HG02938 (cell line): Measurements from ENCODE around the gene NRM.
"Not testable (repeated sequence)": the region's sequence is repeated elsewhere in the genome, so short reads cannot be mapped to it uniquely, and the experiment has no call there.

ENCODE experiments used
- ATAC-seq: cut with Tn5 transposase; IDR thresholded peaks from one replicate; pipeline ENCODE4 v1.9.1; 2021; ENCODE audit warnings: mild to moderate bottlenecking, moderate library complexity; ENCODE audit not compliant: unreplicated experiment

Gene NRM

DNA sequence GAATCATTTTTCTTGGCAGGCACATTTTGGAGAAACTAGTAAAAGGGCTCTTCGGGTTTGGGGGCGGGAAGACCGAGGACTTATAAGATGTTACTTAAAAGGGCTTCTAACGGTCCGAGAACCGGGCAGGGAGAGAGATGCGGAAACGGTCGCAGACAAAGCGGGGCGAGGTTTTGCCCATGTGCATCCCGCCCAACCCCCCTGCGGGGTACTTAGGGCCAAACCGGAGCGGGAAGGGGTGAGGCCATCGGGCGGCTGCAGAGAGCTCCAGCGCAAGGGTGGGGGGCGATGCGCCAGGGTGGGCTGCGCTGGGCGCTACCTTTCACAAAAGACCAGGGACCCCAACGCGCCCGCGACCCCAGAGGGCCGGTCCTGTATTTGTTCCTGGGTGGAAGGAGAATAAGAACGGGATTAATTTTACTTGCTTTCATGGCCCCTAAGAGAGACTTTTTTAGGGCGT, 30.0 kb upstream of the NRM start:
- ATAC-seq, result no peak

DNA sequence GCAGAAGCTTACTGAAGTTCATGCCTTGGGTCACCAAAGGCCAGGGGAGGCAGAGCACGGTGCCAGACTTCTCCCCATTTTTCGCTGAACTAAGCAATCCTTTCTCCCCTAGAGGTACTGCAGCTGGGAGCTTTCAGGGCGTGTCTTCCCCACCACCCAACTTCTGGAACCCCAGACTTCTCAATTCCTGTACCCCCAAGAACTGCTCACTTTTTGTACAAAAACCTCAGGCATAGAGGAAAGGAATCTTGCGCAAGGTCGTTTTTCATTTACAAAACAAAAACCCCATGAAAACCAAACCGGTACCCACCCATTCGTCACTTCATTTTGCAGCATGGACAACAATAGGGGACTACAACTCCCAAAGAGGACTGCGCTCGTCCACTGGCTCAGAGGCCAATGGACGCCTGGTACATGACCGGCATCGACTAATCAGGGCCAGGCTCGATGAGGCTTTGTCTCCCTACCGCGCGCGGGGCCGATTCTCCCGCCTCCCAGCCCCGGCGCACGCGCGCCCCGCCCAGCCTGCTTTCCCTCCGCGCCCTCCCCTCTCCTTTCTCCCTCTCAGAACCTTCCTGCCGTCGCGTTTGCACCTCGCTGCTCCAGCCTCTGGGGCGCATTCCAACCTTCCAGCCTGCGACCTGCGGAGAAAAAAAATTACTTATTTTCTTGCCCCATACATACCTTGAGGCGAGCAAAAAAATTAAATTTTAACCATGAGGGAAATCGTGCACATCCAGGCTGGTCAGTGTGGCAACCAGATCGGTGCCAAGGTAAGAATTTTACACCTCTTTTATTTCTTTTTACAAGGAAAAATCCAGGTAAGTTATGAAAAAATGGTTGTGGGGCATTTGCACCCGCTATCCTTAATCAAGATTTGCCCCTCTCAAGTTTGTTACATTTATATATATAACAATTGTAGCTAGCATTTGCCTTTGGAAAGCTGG, 29.3 kb upstream of the NRM start, which contains the start of gene TUBB:
TUBB (plus strand) TSS at position 562 of the 947 bp plus-strand sequence; CDS start at position 717, 155 bp downstream.
- ATAC-seq, result peak; percentile 35

DNA sequence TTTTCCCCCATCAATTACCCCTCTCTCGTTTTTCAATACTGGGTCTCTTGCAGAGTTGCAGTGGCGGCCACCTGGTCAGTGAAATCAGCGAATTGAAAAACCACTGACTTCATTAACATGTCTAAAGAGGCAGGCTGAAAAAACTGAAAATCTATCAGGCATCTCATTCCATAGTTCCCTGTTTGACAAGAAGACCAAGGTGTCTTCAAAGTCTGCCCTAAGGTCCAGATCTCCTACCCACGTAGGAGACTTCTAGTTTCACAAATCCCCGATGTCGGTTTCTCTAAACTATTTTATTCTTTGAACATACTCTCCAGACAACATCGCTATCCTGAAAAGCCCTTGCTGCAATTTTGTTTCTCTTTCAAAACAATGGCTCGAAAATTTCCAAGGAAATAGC, 28.6 kb upstream of the NRM start:
- ATAC-seq, result no peak

DNA sequence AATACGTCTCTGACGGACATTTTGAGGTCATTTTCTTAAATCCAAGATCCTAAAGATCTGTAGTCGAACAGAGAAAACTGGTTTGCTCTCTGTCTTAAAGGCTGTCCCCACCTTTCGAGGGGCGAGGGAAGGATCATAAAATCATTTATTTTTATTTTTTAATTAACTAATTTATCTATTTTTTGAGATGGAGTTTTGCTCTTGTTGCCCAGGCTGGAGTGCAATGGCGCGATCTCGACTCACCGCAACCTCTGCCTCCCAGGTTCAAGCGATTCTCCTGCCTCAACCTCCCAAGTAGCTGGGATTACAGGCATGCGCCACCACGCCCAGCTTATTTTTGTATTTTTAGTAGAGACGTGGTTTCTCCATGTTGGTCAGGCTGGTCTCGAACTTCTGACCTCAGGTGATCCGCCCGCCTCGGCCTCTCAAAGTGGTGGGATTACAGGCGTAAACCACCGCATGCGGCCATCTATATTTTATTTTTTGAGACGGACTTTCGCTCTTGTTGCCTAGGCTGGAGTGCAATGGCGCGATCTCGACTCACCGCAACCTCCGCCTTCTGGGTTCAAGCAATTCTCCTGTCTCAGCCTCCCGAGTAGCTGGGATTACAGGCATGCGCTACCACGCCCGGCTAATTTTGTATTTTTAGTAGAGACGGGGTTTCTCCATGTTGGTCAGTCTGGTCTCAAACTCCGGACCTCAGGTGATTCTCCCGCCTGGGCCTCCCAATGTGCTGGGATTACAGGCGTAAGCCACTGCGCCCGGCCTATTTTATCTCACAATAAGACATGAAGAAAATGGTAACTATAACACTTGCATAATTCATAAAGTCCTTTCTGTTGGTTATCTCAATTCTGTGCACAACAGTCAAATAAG, 27.3 kb upstream of the NRM start:
- not testable (repeated sequence) for ATAC-seq

DNA sequence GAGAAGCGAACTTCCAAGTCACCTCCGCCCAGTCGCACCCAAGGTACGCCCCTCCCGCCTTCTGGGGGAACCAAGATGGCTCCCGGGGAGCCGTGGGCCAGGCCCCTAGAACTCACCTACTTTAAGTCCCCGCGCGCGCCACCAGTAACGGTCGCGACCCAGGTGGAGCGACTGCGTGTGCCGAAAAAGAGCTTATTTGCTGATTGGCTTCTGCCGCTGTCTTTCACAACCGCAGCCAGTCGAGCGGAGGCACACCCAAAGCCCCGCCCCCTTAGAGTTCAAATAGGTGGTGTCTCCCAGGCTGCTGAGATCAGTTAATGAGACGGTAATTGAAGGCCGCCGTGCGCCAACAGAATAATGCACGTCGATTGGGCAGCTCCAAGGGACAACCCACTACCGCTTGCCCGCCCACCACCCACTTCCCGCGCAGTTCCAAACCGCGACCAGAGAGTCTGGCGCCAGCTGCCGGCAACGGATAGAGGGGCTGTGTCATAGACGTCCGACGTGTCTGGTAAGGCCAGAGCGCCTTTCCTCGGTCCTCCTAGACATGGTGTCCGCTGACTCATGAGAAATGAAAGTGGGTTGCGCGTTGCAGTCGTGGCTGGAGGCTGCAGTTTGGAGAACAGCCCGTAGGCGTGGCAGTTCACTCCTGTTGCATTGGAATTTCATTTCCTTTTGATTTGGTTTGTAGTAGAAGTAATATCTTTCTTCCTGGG, 26.5 kb upstream of the NRM start, which contains the start of gene MDC1:
MDC1 (minus strand) TSS at position 153 of the 716 bp plus-strand sequence. CDS start 2,106 bp downstream, outside the sequence.
- peak; percentile 73 for ATAC-seq

DNA sequence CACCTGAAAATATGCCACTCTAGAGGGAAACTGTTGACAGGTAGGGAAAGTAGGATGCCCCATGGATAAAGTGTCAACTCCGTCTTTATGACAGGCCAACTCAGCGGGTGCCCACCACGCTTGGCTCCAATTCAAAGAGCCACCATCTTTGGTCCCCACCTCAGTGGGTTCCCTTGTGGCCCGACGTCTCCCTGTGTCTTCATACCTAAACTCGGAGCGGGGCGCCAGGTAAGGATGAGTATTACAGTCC, 26.0 kb upstream of the NRM start:
- no peak for ATAC-seq

DNA sequence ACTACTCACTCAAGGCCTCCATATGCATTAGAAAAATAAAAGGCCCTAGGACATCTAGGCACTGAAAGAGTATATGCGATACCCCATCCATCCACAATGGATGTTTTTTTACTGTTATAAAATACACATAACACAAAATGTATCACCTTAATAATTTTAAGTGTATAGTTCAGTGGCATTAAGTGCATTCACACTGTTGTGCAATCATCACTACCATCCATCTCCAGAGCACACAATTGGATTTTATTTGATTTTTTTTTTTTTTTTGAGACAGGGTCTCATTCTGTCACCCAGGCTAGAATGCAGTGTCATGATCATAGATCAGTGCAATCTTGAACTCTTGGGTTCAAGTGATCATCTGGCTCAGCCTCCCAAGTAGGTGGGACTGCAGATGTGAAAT, 23.5 kb upstream of the NRM start:
- no peak for ATAC-seq

DNA sequence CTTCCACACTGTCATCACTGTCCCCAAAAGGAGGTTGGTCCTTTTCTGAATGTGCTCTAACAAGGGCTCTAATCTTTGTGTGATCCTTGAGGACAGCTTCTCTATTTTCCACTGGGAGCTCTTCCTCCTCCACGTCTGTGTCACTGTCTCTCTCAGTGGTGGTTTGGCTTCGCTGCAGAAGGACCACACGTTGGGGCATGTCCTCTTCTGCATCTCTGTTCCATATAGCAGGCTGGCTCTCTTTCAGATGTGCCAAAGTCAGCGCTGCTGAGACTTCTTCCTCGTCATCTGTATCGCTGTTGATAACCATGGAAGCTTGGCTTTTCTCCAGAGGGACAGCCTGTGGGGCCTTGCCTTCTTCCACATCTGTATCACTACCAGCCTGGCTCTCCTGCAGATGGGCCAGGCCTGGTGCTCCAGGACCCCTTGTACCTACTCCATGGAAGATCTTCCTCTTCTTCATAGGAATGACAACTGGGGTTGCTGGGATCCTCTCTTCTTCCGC, 21.7 kb upstream of the NRM start:
- no peak for ATAC-seq

DNA sequence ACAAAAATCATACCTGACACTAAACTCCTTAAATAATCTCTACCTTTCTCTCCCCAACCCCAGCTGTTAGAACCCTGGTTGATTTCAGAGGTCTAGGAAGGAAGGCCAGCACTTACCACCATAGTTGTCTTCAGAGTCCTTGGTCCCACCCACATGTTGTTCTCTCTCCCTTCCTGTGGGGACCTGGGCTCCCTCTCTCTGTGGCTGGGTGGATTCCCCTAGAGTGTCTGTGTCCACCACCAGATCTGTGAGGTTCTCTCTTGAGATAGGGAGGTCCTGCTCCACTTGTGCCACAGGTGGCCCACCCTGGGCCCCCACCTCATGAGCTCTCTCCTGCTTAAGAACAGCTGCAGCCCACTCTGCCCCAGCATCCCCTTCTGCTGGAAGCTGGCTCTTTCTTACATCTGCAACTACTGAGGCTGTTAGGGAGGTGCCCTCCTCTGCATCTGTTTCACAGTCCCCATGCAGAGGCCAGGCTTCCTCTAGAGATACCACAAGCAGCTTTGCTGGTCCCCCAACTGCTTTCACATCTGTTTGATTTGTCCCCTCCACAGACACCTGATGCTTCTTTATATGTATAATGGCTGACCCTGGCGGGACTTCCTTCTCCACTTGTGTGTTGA, 21.1 kb upstream of the NRM start:
- no peak for ATAC-seq

DNA sequence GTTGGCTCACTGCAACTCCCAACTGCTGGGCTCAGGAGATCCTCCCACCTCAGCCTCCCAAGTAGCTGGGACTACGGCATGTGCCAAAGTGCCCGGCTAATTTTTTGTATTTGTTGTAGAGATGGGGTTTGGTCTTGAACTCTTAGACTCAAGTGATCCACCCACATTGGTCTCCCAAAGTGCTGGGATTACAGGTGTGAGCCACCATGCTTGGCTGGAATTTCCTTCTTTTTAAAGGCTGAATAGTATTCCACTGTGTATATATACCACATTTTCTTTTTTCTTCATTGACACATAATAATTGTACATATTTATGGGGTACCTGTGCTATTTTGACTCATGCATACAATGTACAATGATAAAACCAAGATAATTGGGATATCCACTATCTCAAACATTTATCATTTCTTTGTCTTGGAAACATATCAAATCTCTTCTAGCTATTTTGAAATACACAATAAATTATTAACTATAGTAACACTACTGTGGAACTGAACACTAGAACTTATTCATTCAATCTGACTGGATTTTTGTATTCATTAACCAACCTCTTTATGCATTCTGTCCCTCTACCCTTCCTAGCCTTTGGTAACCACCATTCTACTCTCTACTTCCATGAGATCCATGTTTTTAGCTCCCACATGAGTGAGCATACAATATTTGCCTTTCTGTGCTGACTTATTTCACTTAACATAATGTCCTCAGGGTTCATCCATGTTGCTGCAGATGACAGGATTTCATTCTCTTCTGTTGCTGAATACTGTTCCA, 18.5 kb upstream of the NRM start:
- no peak for ATAC-seq

DNA sequence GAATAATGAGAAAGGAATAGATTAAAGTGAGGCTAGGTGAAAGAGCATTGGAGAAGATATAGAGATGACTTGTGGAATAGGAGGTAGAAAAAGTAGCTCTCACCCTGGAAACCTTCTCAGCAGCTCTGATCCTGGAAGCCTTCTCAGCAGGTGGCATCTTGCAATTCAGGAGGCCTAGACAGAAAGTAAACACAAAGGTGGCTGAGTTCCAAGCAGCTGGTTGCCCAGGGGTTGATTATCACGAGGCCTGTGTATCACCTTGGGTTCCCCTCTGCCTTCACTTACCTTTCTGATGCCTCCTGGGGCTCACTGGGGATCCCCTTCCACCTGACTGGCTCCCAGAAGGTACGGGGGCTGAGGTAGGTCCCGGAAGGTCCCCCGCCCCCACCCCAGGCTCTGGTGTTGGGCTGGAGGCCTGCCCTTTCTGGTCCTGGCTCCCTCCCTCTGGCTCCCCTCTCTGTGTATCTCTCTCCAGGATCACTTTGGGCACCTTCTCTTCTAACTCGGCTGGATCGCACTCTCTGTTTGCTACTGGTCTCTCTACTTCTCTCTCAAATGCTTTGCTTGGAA, 16.6 kb upstream of the NRM start:
- ATAC-seq, result no peak

DNA sequence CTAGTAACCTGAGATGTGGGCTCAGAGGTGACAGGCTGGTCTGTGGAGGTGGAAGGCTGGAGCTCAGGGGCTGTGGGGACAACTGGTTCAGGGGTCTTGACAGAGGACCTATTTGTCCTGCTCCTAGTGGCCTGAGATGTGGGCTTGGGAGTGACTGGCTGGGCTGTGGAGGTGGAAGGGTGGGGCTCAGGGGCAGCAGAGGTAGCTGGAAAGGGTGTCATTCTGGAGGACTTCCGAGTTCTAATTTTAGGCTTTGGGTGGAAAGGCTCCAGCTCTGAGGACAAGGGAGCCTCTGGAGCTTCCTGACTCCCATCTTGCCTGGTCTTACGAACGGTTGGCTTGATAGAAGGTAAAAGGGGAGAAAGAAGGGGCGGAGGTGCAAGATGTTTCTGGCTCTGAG, 14.8 kb upstream of the NRM start:
- no peak for ATAC-seq

DNA sequence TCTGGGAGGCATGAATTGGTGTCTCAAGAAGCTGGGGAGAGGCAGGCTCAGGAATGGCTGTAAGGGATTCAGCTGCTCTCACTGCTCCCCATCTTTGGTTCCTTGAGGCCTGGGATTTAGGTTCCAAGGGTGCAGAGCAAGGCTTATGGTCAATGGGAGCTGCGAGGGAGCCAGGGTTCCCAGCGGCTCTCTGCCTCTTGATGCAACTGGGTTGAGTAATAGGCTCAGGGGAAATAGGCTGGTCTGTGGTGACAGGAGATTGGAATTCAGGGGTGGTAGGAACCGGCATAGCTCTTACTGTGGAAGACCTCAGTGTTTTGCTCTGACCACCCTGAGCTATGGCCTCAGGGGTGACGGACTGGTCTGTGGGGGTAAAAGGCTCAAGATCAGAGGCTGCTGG, 13.0 kb upstream of the NRM start:
- no peak for ATAC-seq

DNA sequence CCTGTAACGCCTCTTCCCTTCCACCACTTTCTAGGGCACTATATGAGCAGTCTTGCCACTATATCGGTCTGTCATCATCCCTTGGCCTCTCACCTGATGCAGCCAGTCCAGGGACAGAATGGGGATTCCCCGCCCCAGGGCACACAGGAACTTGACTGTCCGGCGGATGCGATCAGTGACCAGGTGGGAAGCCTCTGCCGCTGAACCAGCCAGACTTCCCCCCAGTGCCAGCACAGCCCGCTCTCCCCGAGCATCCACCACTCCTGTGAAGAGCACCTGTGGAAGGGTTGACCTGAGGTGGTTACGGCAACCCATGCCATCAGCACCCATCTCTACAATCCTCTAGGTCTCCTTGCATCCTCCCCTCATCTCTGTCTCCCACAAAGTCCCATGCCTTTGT, 12.2 kb upstream of the NRM start:
- ATAC-seq, result no peak

DNA sequence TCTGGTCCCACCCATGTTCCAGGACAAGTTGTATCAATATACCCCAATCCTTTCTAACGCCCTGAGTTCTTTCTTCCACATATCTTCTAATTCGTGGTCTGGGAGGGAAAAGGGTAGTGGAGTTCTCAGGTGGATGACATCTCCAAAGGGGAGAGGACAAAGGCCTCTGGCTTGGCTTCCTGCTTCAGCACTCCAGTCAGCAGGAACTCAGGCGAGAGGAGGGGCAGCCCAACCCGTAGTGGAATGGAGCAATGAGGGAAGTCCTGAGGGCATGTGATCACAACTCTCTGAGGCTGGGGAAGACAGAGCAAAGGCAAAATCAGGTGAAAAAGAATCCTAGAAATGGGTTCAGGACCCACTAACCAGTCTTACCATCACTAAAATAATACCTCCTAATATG, 9.6 kb upstream of the NRM start:
- no peak for ATAC-seq

DNA sequence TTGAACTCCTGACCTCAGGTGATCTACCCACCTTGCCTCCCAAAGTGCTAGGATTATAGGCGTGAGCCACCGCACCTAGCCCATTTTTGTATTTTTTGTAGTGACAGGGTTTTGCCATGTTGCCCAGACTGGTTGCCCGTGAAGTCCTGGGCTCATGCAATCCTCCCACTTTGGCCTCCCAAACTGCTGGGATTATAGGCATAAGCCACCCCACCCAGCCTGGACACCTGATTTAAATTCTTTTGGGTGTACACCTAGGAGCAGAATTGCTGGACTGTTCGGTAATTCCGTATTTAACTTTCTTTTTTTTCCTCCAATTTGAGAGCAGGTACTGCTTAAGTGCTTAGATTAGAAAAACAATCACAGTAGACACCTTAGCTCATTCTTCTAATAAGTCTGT, 5.6 kb upstream of the NRM start:
- ATAC-seq, result no peak

DNA sequence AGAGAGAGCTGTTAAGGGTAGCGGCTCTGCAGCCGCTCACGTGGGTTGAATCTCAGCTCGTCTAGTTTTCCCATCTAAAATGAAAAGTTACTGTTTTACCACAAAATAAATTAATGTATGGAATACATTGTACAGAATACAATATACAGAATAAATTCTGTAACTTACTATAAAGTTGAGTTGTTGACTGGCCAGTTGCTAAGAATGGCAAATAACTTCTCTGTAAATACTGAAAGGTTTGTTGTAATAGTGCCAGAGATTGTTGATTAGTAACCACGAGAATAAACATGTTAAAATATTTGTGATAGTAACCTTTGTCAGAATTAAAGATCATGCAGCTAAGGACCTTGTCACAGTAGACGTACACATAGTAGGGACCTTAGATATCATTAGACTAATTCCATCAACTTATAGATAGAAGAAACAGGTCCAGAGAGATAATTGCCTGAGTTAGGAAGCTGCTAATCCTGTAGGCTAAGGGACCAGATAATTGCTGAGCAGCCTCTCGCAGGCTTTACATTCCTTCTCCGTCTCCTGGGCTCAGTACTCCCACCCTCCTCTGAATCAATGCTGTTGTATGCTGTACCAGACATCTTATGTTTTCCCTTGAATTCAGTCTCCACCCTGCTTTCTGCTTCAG, 544 bp upstream of the NRM start:
- ATAC-seq, result no peak

DNA sequence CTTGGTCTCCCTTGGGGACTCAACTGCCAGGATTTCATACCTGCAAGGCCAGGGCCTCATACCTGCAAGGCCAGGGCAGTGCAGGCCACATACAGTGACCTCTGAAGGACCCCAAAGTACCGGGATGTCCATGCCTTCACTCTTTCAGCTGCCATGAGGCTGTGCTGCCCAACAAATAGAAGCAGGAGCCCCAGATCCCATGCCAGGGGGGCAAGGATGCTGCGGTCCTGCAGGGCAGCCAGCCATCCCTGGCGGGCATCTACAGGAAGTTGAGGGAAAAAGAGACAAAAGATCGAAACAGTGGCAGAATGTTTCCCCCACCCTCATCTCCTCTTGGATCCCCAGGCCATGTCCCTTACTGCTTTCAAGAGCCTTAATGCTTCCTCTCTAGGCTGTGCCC, 799 bp downstream of the NRM start:
- ATAC-seq, result no peak
